GM12878 (cell line): ENCODE measurements around the gene PHGDH. TPM values are rescaled to one million over a fixed set of nuclear protein-coding genes. Genes with fewer than 3 reads are reported as not detected.

Experiments
- ATAC-seq: fragments of 200-7000 bp; cut with Tn5 transposase; 3 replicates; pipeline ENCODE4 v1.9.1; 2020; ENCODE audit warnings: mild to moderate bottlenecking, moderate library complexity
- BruUV-seq: library from RNA; stranded (reverse); fragments of 400-500 nt; replicated peaks from 2 replicates; lab custom pipeline; 2021; lab: Mats Ljungman, UMichigan
- CTCF ChIA-PET: fragments of 300-600 bp; sonication (Branson Sonifier 250); formaldehyde crosslinking; extraction: SDS; loops from one replicate; lab custom pipeline; 2021; ENCODE audit warnings: inconsistent platforms; lab: Yijun Ruan, JAX
- POLR2A ChIA-PET: fragments of 350-600 bp; formaldehyde crosslinking; extraction: SDS; loops from one replicate; lab custom pipeline; 2021; ENCODE audit warnings: inconsistent platforms; lab: Charles Lee
- RAD21 ChIA-PET: fragments of 300-600 bp; sonication (Branson Sonifier 250); formaldehyde crosslinking; loops from one replicate; lab custom pipeline; 2023; ENCODE audit warnings: antibody characterized with exemption; ENCODE audit not compliant: unreplicated experiment; lab: Charles Lee
- SMC1A ChIA-PET: fragments of 300-600 bp; sonication (Branson Sonifier 250); formaldehyde crosslinking; loops from one replicate; lab custom pipeline; 2023; ENCODE audit not compliant: unreplicated experiment, uncharacterized antibody; lab: Charles Lee
- DNase-seq: peaks from one replicate; pipeline ENCODE4 v3.0.0-alpha.2; 2011; ENCODE audit warnings: low read depth, low spot score
- FAIRE-seq: peaks from 3 replicates; lab custom pipeline; 2011; peaks lifted over from hg19 to GRCh38; lab: Jason Lieb, UNC
- H2AFZ ChIP-seq: 2 replicates; pipeline ENCODE4 v1.6.0; 2011; ENCODE audit warnings: low read depth, low read length, control low read depth; ENCODE audit not compliant: control insufficient read depth
- H3K27ac ChIP-seq: 2 replicates; pipeline ENCODE4 v1.5.1; 2011; ENCODE audit warnings: control low read depth; ENCODE audit not compliant: control insufficient read depth, insufficient read depth
- H3K27me3 ChIP-seq, 2 experiments: replicated peaks in 1 of 2; 2 replicates each; pipeline versions ENCODE4 v1.6.0 to v1.6.1; 2011; ENCODE audit warnings: low read length in 1 of 2; ENCODE audit not compliant: control insufficient read depth in 2 of 2, insufficient read depth in 2 of 2
- H3K36me3 ChIP-seq, 2 experiments: 2 replicates each; pipeline ENCODE4 v1.5.1; 2011; ENCODE audit warnings: low read length in 1 of 2; ENCODE audit not compliant: control insufficient read depth in 2 of 2, insufficient read depth in 2 of 2
- H3K4me1 ChIP-seq: 2 replicates; pipeline ENCODE4 v1.6.1; 2011; ENCODE audit warnings: mild to moderate bottlenecking, low read length, moderate library complexity, mixed read lengths; ENCODE audit not compliant: control insufficient read depth, insufficient read depth
- H3K4me2 ChIP-seq: 2 replicates; pipeline ENCODE4 v1.6.0; 2011; ENCODE audit warnings: control low read depth; ENCODE audit not compliant: control insufficient read depth, insufficient read depth
- H3K4me3 ChIP-seq: fragments of 200-600 bp; sonication (generic); 2 replicates; pipeline ENCODE4 v1.5.1; 2016
- H3K79me2 ChIP-seq: 2 replicates; pipeline ENCODE4 v1.6.0; 2011; ENCODE audit warnings: low read length; ENCODE audit not compliant: control insufficient read depth, insufficient read depth
- H3K9ac ChIP-seq: 2 replicates; pipeline ENCODE4 v1.8.0; 2011; ENCODE audit warnings: low read length, control low read depth, mixed read lengths; ENCODE audit not compliant: control insufficient read depth, insufficient read depth
- H3K9me3 ChIP-seq: replicated peaks from 3 replicates; pipeline ENCODE4 v1.5.1; 2011; ENCODE audit warnings: mild to moderate bottlenecking, low read length; ENCODE audit not compliant: control insufficient read depth, insufficient read depth
- H4K20me1 ChIP-seq: 2 replicates; pipeline ENCODE4 v1.6.0; 2011; ENCODE audit not compliant: control insufficient read depth, insufficient read depth
- MYB ChIP-seq: fragments of 150-350 bp; IDR thresholded peaks from 2 replicates; pipeline ENCODE4 v1.6.1; 2014; ENCODE audit warnings: mild to moderate bottlenecking, low read depth, low read length, borderline replicate concordance
- NRF1 ChIP-seq: conservative IDR thresholded peaks from 2 replicates; pipeline ENCODE4 v1.6.1; 2011; ENCODE audit warnings: mild to moderate bottlenecking, low read depth, low read length, improper control_type of control experiment
- POLR2A ChIP-seq: IDR thresholded peaks from 2 replicates; pipeline ENCODE4 v1.6.1; 2011; ENCODE audit warnings: low read depth, mild to moderate bottlenecking, low read length
- SIN3A ChIP-seq: IDR thresholded peaks from 2 replicates; pipeline ENCODE4 v1.6.1; 2012; ENCODE audit warnings: low read depth, low read length, improper control_type of control experiment
- WGBS: methylation state at CpG from one replicate; pipeline ENCODE4 v1.1.6; 2016; ENCODE audit warnings: low lambda C conversion rate; ENCODE audit not compliant: insufficient replicate concordance, insufficient coverage; ENCODE audit errors: missing lambda C conversion rate; 5-methylcytosine and 5-hydroxymethylcytosine counted together
- in situ Hi-C: fragments of 300-500 bp; cut with MboI; formaldehyde crosslinking; loops from 9 replicates; pipeline ENCODE4 v1.14.3; 2018; ENCODE audit warnings: mixed read lengths
- intact Hi-C: fragments of 100-400 bp; cut with micrococcal nuclease; formaldehyde crosslinking; loops from one replicate; pipeline ENCODE4 v1.14.2; 2022; ENCODE audit not compliant: unreplicated experiment
- polyA plus RNA-seq, 11 experiments: library from polyadenylated mRNA; depleted of rRNA in 4 of 11; unstranded in 6 of 11; stranded (reverse) in 5 of 11; fragments of >200 nt; fragmentation: Nextera tagmentation in 4 of 11; fragmentation: Illumina TruSeq in 1 of 11; extraction: Ambion mirVana in 4 of 11; extraction: Trizol in 1 of 11; gene quantifications; 1 replicate in 1 of 11; 2 replicates in 10 of 11; pipeline versions ENCODE4 v1.2.1 to v1.2.3, GENCODE V29; 2011 to 2016; ENCODE audit warnings: inconsistent platforms in 2 of 11, missing spikeins in 2 of 11, low read depth in 1 of 11
- total RNA-seq, 4 experiments: library from RNA; depleted of rRNA in 3 of 4; stranded (reverse); fragments of >200 nt in 3 of 4; fragmentation: Illumina TruSeq in 1 of 4; extraction: Trizol in 1 of 4; gene quantifications; 2 replicates each; pipeline versions ENCODE4 v1.2.1 to v1.2.3, GENCODE V29; 2013 to 2021
- TF ChIP-seq, protein P1 (sequence below): fragments of 450-650 bp; IDR thresholded peaks from 2 replicates; pipeline ENCODE4 v1.6.1; 2017; ENCODE audit warnings: mild to moderate bottlenecking, low read depth, inconsistent platforms; ENCODE audit not compliant: poor library complexity, severe bottlenecking
- TF ChIP-seq, protein P2 (sequence below): fragments of 450-650 bp; conservative IDR thresholded peaks from 2 replicates; pipeline ENCODE4 v1.6.1; 2017; ENCODE audit warnings: mild to moderate bottlenecking, moderate library complexity

The PHGDH gene
- total and polyA plus RNA-seq, 10 of the 15 experiments (the other 5 are each of a cell fraction or from before 2014, with no cell fraction given): 3.9 to 47.8 (median 25.9) TPM

DNA sequence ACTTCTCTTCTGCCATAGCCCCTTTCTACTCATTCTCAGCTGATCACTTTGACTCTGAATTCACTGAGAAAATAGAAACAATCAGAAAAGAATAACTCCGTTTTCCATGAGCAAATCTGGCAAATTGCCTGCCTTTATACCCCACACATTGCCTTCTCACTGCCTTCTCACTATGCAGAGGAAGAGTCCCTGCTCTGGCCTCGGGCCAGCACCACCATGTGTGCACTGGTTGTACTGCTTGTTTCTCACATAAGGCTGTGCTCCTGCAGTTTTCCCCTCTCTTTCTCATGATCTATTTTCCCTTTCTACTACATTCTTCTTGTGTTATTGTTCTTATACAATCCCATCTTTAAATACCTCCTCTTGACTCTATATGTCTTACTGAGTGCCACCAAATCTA, 59.3 kb downstream of the PHGDH start:
- Histone ChIP-seq H3K27me3 (peaks cover 0 to 10% of the 10 kb centered on the region in 2 experiments; a peak in 2 of 4 replicates), H3K9me3 (no peaks in the 10 kb centered on the region), H3K36me3 (no peaks in the 10 kb centered on the region)
- intact Hi-C loops: no loop called here
- TF ChIP-seq SIN3A (no peak), MYB (no peak), POLR2A (no peak), NRF1 (no peak)
- TF ChIP-seq, all 136 proteins: peak for 0
- H2AFZ ChIP-seq: no peak overlapping the region
- DNase-seq (no peak), FAIRE-seq (no peak), ATAC-seq (no peak)
- in situ Hi-C loops: loop anchor here (5.0 kb wide), 1 partner anchor 36 kb away; no protein-coding TSS in a partner anchor
- H3K9ac ChIP-seq: no peak overlapping the region
- H3K79me2 ChIP-seq: no peaks in the 10 kb centered on the region
- ChIA-PET RAD21 (no interaction called here), CTCF (no interaction called here), SMC1A (no interaction called here), POLR2A (no interaction called here)
- no peaks in the 10 kb centered on the region for H3K4me1 ChIP-seq
- H3K4me3 ChIP-seq: no peak overlapping the region
- H4K20me1 ChIP-seq: no peaks in the 10 kb centered on the region
- no peak overlapping the region for H3K4me2 ChIP-seq
- no peak overlapping the region for H3K27ac ChIP-seq
- BruUV-seq: no TSS peak
- WGBS: 4% methylated on average over 2 of the region's 2 CpGs

DNA sequence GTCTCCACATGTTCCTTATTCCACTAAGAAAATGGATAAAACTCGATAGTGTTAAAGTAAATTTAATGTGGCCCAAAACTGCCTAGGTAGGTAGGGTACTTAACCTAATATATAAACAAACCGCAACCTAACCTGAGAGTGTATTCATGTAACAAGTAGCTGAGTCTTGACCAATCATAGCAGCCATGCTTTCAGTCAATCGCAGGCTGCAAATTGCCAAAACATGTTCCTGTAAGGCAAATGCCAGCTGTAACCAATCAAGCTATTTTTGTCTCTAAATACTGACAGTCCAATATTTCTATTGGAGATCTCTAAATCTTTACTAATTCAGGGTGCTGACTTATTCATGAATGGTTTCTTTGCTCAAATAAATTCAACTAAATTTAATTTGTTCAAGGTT, 60.0 kb downstream of the PHGDH start:
- peaks cover 0 to 10% of the 10 kb centered on the region in 2 experiments; a peak in 2 of 4 replicates for H3K27me3 ChIP-seq
- ATAC-seq: no peak
- H3K9ac ChIP-seq: no peak overlapping the region
- ChIA-PET SMC1A (no interaction called here), POLR2A (no interaction called here), RAD21 (no interaction called here), CTCF (interaction anchor here (0.7 kb wide), 1 partner anchor 35 kb away, joined by 3 read pairs; no protein-coding TSS in a partner anchor)
- no peaks in the 10 kb centered on the region for H3K36me3 ChIP-seq
- TF ChIP-seq, protein P1, sequence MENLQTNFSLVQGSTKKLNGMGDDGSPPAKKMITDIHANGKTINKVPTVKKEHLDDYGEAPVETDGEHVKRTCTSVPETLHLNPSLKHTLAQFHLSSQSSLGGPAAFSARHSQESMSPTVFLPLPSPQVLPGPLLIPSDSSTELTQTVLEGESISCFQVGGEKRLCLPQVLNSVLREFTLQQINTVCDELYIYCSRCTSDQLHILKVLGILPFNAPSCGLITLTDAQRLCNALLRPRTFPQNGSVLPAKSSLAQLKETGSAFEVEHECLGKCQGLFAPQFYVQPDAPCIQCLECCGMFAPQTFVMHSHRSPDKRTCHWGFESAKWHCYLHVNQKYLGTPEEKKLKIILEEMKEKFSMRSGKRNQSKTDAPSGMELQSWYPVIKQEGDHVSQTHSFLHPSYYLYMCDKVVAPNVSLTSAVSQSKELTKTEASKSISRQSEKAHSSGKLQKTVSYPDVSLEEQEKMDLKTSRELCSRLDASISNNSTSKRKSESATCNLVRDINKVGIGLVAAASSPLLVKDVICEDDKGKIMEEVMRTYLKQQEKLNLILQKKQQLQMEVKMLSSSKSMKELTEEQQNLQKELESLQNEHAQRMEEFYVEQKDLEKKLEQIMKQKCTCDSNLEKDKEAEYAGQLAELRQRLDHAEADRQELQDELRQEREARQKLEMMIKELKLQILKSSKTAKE: no peak
- TF ChIP-seq, protein P2, sequence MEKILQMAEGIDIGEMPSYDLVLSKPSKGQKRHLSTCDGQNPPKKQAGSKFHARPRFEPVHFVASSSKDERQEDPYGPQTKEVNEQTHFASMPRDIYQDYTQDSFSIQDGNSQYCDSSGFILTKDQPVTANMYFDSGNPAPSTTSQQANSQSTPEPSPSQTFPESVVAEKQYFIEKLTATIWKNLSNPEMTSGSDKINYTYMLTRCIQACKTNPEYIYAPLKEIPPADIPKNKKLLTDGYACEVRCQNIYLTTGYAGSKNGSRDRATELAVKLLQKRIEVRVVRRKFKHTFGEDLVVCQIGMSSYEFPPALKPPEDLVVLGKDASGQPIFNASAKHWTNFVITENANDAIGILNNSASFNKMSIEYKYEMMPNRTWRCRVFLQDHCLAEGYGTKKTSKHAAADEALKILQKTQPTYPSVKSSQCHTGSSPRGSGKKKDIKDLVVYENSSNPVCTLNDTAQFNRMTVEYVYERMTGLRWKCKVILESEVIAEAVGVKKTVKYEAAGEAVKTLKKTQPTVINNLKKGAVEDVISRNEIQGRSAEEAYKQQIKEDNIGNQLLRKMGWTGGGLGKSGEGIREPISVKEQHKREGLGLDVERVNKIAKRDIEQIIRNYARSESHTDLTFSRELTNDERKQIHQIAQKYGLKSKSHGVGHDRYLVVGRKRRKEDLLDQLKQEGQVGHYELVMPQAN: no peak
- in situ Hi-C loops: loop anchor here (5.0 kb wide), 1 partner anchor 36 kb away; no protein-coding TSS in a partner anchor
- no peak overlapping the region for H3K4me2 ChIP-seq
- H4K20me1 ChIP-seq: no peaks in the 10 kb centered on the region
- H3K9me3 ChIP-seq: no peaks in the 10 kb centered on the region
- H3K79me2 ChIP-seq: no peaks in the 10 kb centered on the region
- no peak overlapping the region for H3K27ac ChIP-seq
- no peak overlapping the region for H2AFZ ChIP-seq
- intact Hi-C loops: no loop called here
- no peak for FAIRE-seq
- WGBS: 57% methylated on average over 3 of the region's 3 CpGs
- no peak overlapping the region for H3K4me3 ChIP-seq
- H3K4me1 ChIP-seq: no peaks in the 10 kb centered on the region
- DNase-seq: no peak
- no TSS peak for BruUV-seq
